Kidney (tissue), 14 donors: ENCODE data around the gene PIK3CD. TPM values are rescaled to one million over a fixed set of nuclear protein-coding genes. Genes with fewer than 3 reads are reported as not detected.

Experiments used
- DNase-seq, 5 donors: peaks; one replicate each; pipeline ENCODE4 v3.0.0-alpha.2; 2013 to 2020
- FAIRE-seq: peaks from 2 replicates; lab custom pipeline; 2012; peaks lifted over from hg19 to GRCh38; lab: Jason Lieb, UNC
- H3K27ac ChIP-seq, 2 donors: one replicate each; pipeline ENCODE4 v1.7.0; 2013; ENCODE audit warnings: low read depth in 2 of 2, low read length in 2 of 2, inconsistent platforms in 1 of 2
- H3K27me3 ChIP-seq: one replicate; pipeline ENCODE4 v1.7.1; 2013; ENCODE audit warnings: low read length, inconsistent platforms; ENCODE audit not compliant: control insufficient read depth, insufficient read depth
- H3K36me3 ChIP-seq, 3 donors: one replicate each; pipeline versions ENCODE4 v1.7.0 to v1.7.1; 2013; ENCODE audit warnings: low read length in 3 of 3, control low read depth in 1 of 3, inconsistent platforms in 1 of 3; ENCODE audit not compliant: insufficient read depth in 3 of 3, control insufficient read depth in 2 of 3
- H3K4me1 ChIP-seq, 3 donors: one replicate each; pipeline versions ENCODE4 v1.7.0 to v1.7.1; 2013; ENCODE audit warnings: low read length in 3 of 3, inconsistent platforms in 1 of 3, low read depth in 1 of 3; ENCODE audit not compliant: control insufficient read depth in 2 of 3, insufficient read depth in 2 of 3
- H3K4me3 ChIP-seq, 3 donors: one replicate each; pipeline versions ENCODE4 v1.7.0 to v1.8.1; 2013; ENCODE audit warnings: low read length in 3 of 3, control low read depth in 1 of 3, inconsistent platforms in 1 of 3
- H3K9ac ChIP-seq, 3 donors: one replicate each; pipeline versions ENCODE4 v1.7.0 to v1.7.1; 2013; ENCODE audit warnings: low read length in 3 of 3, control low read depth in 1 of 3, inconsistent platforms in 1 of 3
- H3K9me3 ChIP-seq, 3 donors: one replicate each; pipeline versions ENCODE4 v1.7.0 to v1.7.1; 2013; ENCODE audit warnings: low read length in 3 of 3, control low read depth in 1 of 3, inconsistent platforms in 1 of 3; ENCODE audit not compliant: control insufficient read depth in 2 of 3, insufficient read depth in 1 of 3
- CTCF ChIP-seq: IDR thresholded peaks from 3 replicates; pipeline ENCODE4 v1.5.1; 2012; ENCODE audit warnings: mild to moderate bottlenecking, moderate library complexity, borderline replicate concordance; ENCODE audit not compliant: insufficient read depth; ENCODE audit errors: extremely low read depth
- intact Hi-C: fragments of 100-400 bp; cut with DNase I; formaldehyde crosslinking; loops from one replicate; pipeline ENCODE4 v1.11.1; 2022
- polyA plus RNA-seq: library from polyadenylated mRNA; stranded (reverse); fragments of 350-450 nt; fragmentation: Illumina TruSeq; extraction: RNeasy Lipid Tissue Mini Kit (QIAGEN cat#74804); gene quantifications from one replicate; pipeline ENCODE4 v1.2.3, GENCODE V29; 2014; ENCODE audit warnings: low read depth, low replicate concordance; ENCODE audit not compliant: insufficient read depth
- total RNA-seq: library from RNA; stranded (reverse); fragmentation: NEBNext Ultra II Directional; extraction: Animal tissue kit (Norgen Biotek cat#: 25700); gene quantifications from one replicate; pipeline ENCODE4 v1.2.1, GENCODE V29; 2021
- donor health status: control.
- donor health status: control.
- donor health status: control.
- donor health status: control.
- donor health status: control.
- donor health status: DM: yes; HTN: yes; CAD: no.
- donor health status: Normal renal cell carcinoma (clear cell type).

The PIK3CD gene
- total and polyA plus RNA-seq, 2 donors from 2014 or later, result 5.3 to 19.7 TPM

- DNase-seq (no peak), FAIRE-seq (no peak)
- Histone ChIP-seq H3K4me1 (no peaks in the 10 kb centered on the region), H3K9ac (no peak overlapping the region), H3K36me3 (peaks cover 0 to 10% (median 0%) of the 10 kb centered on the region in 3 donors), H3K4me3 (no peak overlapping the region), H3K9me3 (no peaks in the 10 kb centered on the region), H3K27me3 (no peaks in the 10 kb centered on the region), H3K27ac (no peak overlapping the region)
- no peak for TF ChIP-seq CTCF
- intact Hi-C loops, result no loop called here
Observed at GRCh38 chr1:9776685-9777084, 125.2 kb downstream of the PIK3CD start.

Other genes starting within 250 kb of the PIK3CD start
- 3.8 TPM for gene SLC25A33, start 112.3 kb upstream of the PIK3CD start, total RNA-seq
- 11.3 TPM for gene SLC25A33, start 112.3 kb upstream of the PIK3CD start, polyA plus RNA-seq
- gene TMEM201, start 62.8 kb upstream of the PIK3CD start, total RNA-seq, result 13.2 TPM
- gene TMEM201, start 62.8 kb upstream of the PIK3CD start, polyA plus RNA-seq, result 9.1 TPM
- gene CLSTN1, start 172.2 kb downstream of the PIK3CD start, total RNA-seq, result 158 TPM
- gene CLSTN1, start 172.2 kb downstream of the PIK3CD start, polyA plus RNA-seq, result 114 TPM